A375 (cell line): ENCODE measurements around the gene CRLF3. TPM values are rescaled to one million over a fixed set of nuclear protein-coding genes. Genes with fewer than 3 reads are reported as not detected.

Experiments used
- small RNA-seq: library from RNA; depleted of rRNA; stranded (forward); fragments of <200 nt; gene quantifications from one replicate; pipeline ENCODE3, GENCODE V24; 2014
- total RNA-seq: library from RNA; depleted of rRNA; stranded (reverse); fragments of >200 nt; shearing (Covaris generic); gene quantifications from 2 replicates; pipeline ENCODE4 v1.2.3, GENCODE V29; 2014; rRNA removed

The CRLF3 gene
- total RNA-seq, result 16.2 and 17.9 TPM in 2 replicates

GRCh38 chr17:30824356-30825145 is at the start of gene CRLF3:
CRLF3 (minus strand) TSS chr17:30824692; CDS start chr17:30824651, 41 bp downstream.

DNA sequence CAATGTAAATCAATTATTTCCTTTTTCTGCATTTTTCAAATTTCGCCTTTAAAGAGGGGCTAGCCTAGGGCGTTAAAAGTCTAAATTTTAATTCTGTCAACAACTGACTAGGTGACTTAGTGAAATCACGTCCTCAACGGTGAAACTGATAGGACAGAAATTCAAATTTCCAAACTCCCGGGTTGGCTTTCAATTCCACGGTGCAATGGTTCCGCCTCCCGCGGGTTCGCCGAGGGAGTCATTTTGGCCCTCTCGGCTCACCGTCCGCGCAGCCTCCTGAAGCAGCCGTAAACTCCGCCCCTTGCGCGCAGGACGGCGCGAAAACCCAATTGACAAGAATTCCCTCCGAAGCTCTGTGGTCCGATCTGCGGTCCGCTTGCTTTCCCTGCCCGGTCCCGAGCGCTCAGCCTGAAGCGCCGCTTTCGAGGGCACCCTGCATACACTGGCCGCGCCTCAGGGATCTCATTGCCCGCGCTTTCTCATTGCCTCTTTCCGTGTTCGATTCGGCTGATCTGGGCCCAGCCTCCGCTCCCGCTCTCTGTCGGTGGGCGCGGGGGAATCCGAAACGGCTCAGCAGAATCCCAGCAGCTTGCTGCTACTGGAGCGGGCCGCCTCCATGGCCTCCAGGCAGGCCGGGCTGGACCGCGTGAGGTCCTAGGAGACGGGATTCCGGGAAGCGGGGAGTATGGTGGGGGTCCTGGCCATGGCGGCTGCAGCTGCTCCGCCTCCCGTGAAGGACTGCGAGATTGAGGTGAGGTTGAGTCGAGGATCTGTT is 7.4 kb upstream of the CRLF3 start, which contains the start of gene ATAD5:
Gene ATAD5 (plus strand): TSS at position 304 of the 775 bp plus-strand sequence. CDS start 382 bp downstream, at position 686.

Small RNA genes lying within 50 kb of the gene (small RNA-seq; reads per million reads assigned to genes)
- gene RNU6-298P, result not detected

Other genes starting within 250 kb of the CRLF3 start
- 6.9 and 8.6 TPM in 2 replicates for gene ATAD5, start 7.3 kb upstream of the CRLF3 start, total RNA-seq
- 13.6 and 18.4 TPM in 2 replicates for gene TEFM, start 81.5 kb upstream of the CRLF3 start, total RNA-seq
- 0.80 TPM in 1 of 2 replicates, not detected in the other for gene ADAP2, start 97.3 kb upstream of the CRLF3 start, total RNA-seq
- gene RNF135, start 146.3 kb upstream of the CRLF3 start, total RNA-seq, result 15.0 and 16.4 TPM in 2 replicates